H1 (cell line): ENCODE data around the gene AGTR1.

ENCODE experiments used
- CEBPB ChIP-seq: IDR thresholded peaks from 2 replicates; pipeline ENCODE4 v1.6.1; 2012; ENCODE audit warnings: low read depth, low read length
- CREB1 ChIP-seq: IDR thresholded peaks from 2 replicates; pipeline ENCODE4 v1.6.1; 2012; ENCODE audit warnings: inconsistent platforms
- EP300 ChIP-seq, 2 experiments: IDR thresholded peaks; 1 replicate in 1 of 2; 2 replicates in 1 of 2; pipeline ENCODE4 v1.6.1; 2011 to 2012; ENCODE audit warnings: low read depth in 2 of 2, low read length in 2 of 2, mild to moderate bottlenecking in 2 of 2, borderline replicate concordance in 1 of 2, inconsistent platforms in 1 of 2, moderate library complexity in 1 of 2
- MAFK ChIP-seq: IDR thresholded peaks from 2 replicates; pipeline ENCODE4 v1.6.1; 2012; ENCODE audit warnings: low read depth, mild to moderate bottlenecking, improper control_type of control experiment, low read length
- POLR2A ChIP-seq, 2 experiments: IDR thresholded peaks; 1 replicate in 1 of 2; 2 replicates in 1 of 2; pipeline ENCODE4 v1.6.1; 2011; ENCODE audit warnings: low read depth in 2 of 2, low read length in 2 of 2, mild to moderate bottlenecking in 2 of 2; ENCODE audit errors: control extremely low read depth in 1 of 2
- TAF1 ChIP-seq: IDR thresholded peaks from 2 replicates; pipeline ENCODE4 v1.6.1; 2011; ENCODE audit warnings: mild to moderate bottlenecking, low read depth, low read length

GRCh38 chr3:148759430-148759829, 61.7 kb downstream of the AGTR1 start:
- TF ChIP-seq CREB1 (no peak), MAFK (no peak), POLR2A (IDR thresholded peaks at IDR 0.05; ENCODE audit: control extremely low read depth in 1 of 2, low read depth in 2 of 2, low read length in 2 of 2) (no peak), TAF1 (no peak), CEBPB (no peak), EP300 (IDR thresholded peaks at IDR 0.05; ENCODE audit: borderline replicate concordance in 1 of 2, low read depth in 2 of 2, low read length in 2 of 2) (no peak)
